OCI-LY7 (cell line): ENCODE measurements around the gene FIGNL1. TPM values are rescaled to one million over a fixed set of nuclear protein-coding genes. Genes with fewer than 3 reads are reported as not detected.

Experiments used
- BruUV-seq: library from RNA; stranded (reverse); fragments of 400-500 nt; replicated peaks from 2 replicates; lab custom pipeline; 2021; lab: Mats Ljungman, UMichigan
- CTCF ChIA-PET: fragments of 300-600 bp; sonication (Branson Sonifier 250); formaldehyde crosslinking; loops from one replicate; lab custom pipeline; 2022; ENCODE audit warnings: antibody characterized with exemption; ENCODE audit not compliant: unreplicated experiment; lab: Charles Lee
- POLR2A ChIA-PET: fragments of 300-600 bp; sonication (Branson Sonifier 250); formaldehyde crosslinking; loops from one replicate; lab custom pipeline; 2022; ENCODE audit warnings: antibody characterized with exemption; lab: Charles Lee
- DNase-seq: peaks from one replicate; pipeline ENCODE4 v3.0.0-alpha.2; 2015; ENCODE audit warnings: low spot score
- H2AFZ ChIP-seq: fragments of 200-600 bp; sonication (generic), shearing (Covaris generic); 2 replicates; pipeline ENCODE4 v1.6.1; 2014; ENCODE audit warnings: mild to moderate bottlenecking, antibody characterized with exemption, low read length, moderate library complexity
- H3K27ac ChIP-seq: fragments of 200-600 bp; sonication (generic); 2 replicates; pipeline ENCODE4 v1.5.1; 2014; ENCODE audit warnings: mixed run types, low read depth, mild to moderate bottlenecking, moderate library complexity, low read length, inconsistent platforms; ENCODE audit not compliant: poor library complexity, severe bottlenecking
- H3K36me3 ChIP-seq: fragments of 200-600 bp; sonication (generic); 2 replicates; pipeline ENCODE4 v1.6.1; 2014; ENCODE audit warnings: mild to moderate bottlenecking, antibody characterized with exemption, low read length, moderate library complexity, mixed read lengths; ENCODE audit not compliant: insufficient read depth
- H3K4me1 ChIP-seq: fragments of 200-600 bp; sonication (generic); 2 replicates; pipeline ENCODE4 v1.5.1; 2014; ENCODE audit warnings: mild to moderate bottlenecking, low read length; ENCODE audit not compliant: insufficient read depth, poor library complexity, severe bottlenecking
- H3K4me2 ChIP-seq: fragments of 200-600 bp; sonication (generic); 2 replicates; pipeline ENCODE4 v1.6.1; 2014; ENCODE audit warnings: mild to moderate bottlenecking, low read length
- H3K4me3 ChIP-seq: fragments of 200-600 bp; sonication (generic); 2 replicates; pipeline ENCODE4 v1.5.1; 2014; ENCODE audit warnings: mild to moderate bottlenecking, low read depth, low read length; ENCODE audit not compliant: poor library complexity, severe bottlenecking
- H3K79me2 ChIP-seq: fragments of 200-600 bp; sonication (generic); 2 replicates; pipeline ENCODE4 v1.6.1; 2016; ENCODE audit warnings: low read depth, mild to moderate bottlenecking, low read length, moderate library complexity, mixed read lengths; ENCODE audit not compliant: insufficient read depth
- H3K9me2 ChIP-seq: fragments of 200-600 bp; sonication (generic); 2 replicates; pipeline ENCODE4 v1.6.1; 2016; ENCODE audit warnings: mild to moderate bottlenecking, low read length, mixed read lengths; ENCODE audit not compliant: insufficient read depth
- H3K9me3 ChIP-seq: fragments of 200-600 bp; sonication (generic); 2 replicates; pipeline ENCODE4 v1.6.1; 2014; ENCODE audit warnings: mild to moderate bottlenecking, mixed run types, low read length, mixed read lengths
- H4K20me1 ChIP-seq: fragments of 200-600 bp; sonication (generic); 2 replicates; pipeline ENCODE4 v1.6.1; 2014; ENCODE audit warnings: mild to moderate bottlenecking, antibody characterized with exemption, low read length, moderate library complexity, mixed read lengths; ENCODE audit not compliant: insufficient read depth
- EZH2phosphoT487 ChIP-seq: fragments of 200-600 bp; sonication (generic); IDR thresholded peaks from 2 replicates; pipeline ENCODE4 v1.6.1; 2018; ENCODE audit warnings: low read depth, borderline replicate concordance, mild to moderate bottlenecking, mixed run types, antibody characterized with exemption, low read length, moderate library complexity, mixed read lengths
- intact Hi-C: fragments of 100-400 bp; cut with micrococcal nuclease; formaldehyde crosslinking; loops from one replicate; pipeline ENCODE4 v1.10.0; 2022; ENCODE audit not compliant: unreplicated experiment
- total RNA-seq, 2 experiments: library from RNA; depleted of rRNA in 1 of 2; stranded (reverse); fragments of >200 nt in 1 of 2; shearing (Covaris generic) in 1 of 2; gene quantifications; 2 replicates each; pipeline ENCODE4 v1.2.3, GENCODE V29; 2014 to 2022
- TF ChIP-seq, protein P1 (sequence below): fragments of 200-600 bp; sonication (generic); conservative IDR thresholded peaks from 2 replicates; pipeline ENCODE4 v1.5.1; 2014; ENCODE audit warnings: mild to moderate bottlenecking, antibody characterized with exemption, low read length, moderate library complexity, mixed read lengths

The FIGNL1 gene
- total RNA-seq, 2 experiments from 2014 or later, result 41.5 to 55.6 TPM

DNA sequence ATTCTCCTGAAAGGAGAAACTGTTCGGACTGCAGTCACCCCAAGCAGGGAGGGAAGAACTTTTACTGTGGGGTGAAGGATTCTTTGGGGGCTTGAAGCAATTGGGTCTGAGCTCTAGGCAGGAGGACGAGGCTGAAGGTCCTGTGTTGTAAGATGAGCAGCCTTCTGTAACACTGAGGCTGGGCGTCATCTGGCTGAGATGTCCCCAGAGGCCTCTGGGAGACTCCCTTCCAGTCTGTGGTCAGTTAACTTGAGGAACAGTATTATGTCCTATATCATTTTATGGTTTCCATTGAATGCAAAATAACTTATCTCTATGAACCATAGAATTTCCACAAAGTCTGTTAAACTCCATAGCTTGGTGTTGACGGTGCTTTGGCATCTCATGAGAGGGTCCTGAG lies 26.3 kb downstream of the FIGNL1 start:
- Histone ChIP-seq H3K4me1 (no peaks in the 10 kb centered on the region), H3K9me3 (no peaks in the 10 kb centered on the region), H3K9me2 (no peaks in the 10 kb centered on the region), H3K27ac (no peak overlapping the region), H3K4me2 (no peak overlapping the region), H2AFZ (no peak overlapping the region), H3K79me2 (no peaks in the 10 kb centered on the region), H4K20me1 (no peaks in the 10 kb centered on the region), H3K4me3 (no peak overlapping the region), H3K36me3 (no peaks in the 10 kb centered on the region)
- no peak for DNase-seq
- ChIA-PET CTCF (interaction anchor here (1.5 kb wide), 1 partner anchor 26 kb away, joined by 4 read pairs; the partner anchor contains the start of gene FIGNL1), POLR2A (interaction anchor here (0.6 to 1.6 kb wide), 4 partner anchors 9 to 461 kb away, joined by 3 to 5 read pairs (median 3); no protein-coding TSS in a partner anchor)
- intact Hi-C loops, result no loop called here
- no peak for TF ChIP-seq EZH2phosphoT487
- TF ChIP-seq, protein P1, sequence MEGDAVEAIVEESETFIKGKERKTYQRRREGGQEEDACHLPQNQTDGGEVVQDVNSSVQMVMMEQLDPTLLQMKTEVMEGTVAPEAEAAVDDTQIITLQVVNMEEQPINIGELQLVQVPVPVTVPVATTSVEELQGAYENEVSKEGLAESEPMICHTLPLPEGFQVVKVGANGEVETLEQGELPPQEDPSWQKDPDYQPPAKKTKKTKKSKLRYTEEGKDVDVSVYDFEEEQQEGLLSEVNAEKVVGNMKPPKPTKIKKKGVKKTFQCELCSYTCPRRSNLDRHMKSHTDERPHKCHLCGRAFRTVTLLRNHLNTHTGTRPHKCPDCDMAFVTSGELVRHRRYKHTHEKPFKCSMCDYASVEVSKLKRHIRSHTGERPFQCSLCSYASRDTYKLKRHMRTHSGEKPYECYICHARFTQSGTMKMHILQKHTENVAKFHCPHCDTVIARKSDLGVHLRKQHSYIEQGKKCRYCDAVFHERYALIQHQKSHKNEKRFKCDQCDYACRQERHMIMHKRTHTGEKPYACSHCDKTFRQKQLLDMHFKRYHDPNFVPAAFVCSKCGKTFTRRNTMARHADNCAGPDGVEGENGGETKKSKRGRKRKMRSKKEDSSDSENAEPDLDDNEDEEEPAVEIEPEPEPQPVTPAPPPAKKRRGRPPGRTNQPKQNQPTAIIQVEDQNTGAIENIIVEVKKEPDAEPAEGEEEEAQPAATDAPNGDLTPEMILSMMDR, result no peak
- BruUV-seq, result no TSS peak

DNA sequence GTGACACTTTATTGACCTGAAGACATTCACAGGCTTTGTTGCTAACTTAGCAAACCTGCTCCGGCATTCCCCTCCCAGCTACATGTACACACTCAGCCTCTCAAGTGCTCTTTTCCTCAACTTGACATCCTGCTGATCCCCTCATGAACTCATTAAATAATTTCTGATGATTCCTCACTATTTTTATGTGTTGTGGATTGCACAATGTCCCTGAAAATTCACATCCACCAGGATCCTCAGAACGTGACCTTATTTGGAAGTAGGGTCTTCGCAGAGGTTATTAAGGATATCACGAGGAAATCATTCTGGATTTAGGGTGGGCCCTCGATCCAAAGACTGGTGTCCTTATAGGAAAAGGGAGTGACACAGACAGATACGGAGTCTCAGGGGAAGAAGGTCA lies 27.3 kb downstream of the FIGNL1 start:
- no peak overlapping the region for H3K4me3 ChIP-seq
- no peak overlapping the region for H2AFZ ChIP-seq
- H4K20me1 ChIP-seq, result no peaks in the 10 kb centered on the region
- POLR2A ChIA-PET, result interaction anchor here (0.6 kb wide), 2 partner anchors 27 to 446 kb away, joined by 3 read pairs; partner anchors contain the start of gene FIGNL1
- no peak for DNase-seq
- H3K4me2 ChIP-seq, result no peak overlapping the region
- TF ChIP-seq EZH2phosphoT487, result no peak
- TF ChIP-seq, protein P1, result no peak
- H3K36me3 ChIP-seq, result no peaks in the 10 kb centered on the region
- peaks cover 1% of the 10 kb centered on the region for H3K4me1 ChIP-seq
- H3K79me2 ChIP-seq, result no peaks in the 10 kb centered on the region
- no peaks in the 10 kb centered on the region for H3K9me3 ChIP-seq
- intact Hi-C loops, result no loop called here
- H3K9me2 ChIP-seq, result no peaks in the 10 kb centered on the region
- CTCF ChIA-PET, result no interaction called here
- BruUV-seq, result no TSS peak
- H3K27ac ChIP-seq, result no peak overlapping the region

- Histone ChIP-seq H3K36me3 (no peaks in the 10 kb centered on the region), H3K79me2 (no peaks in the 10 kb centered on the region), H3K9me3 (no peaks in the 10 kb centered on the region), H3K4me1 (peaks cover 19% of the 10 kb centered on the region), H3K4me3 (no peak overlapping the region), H2AFZ (no peak overlapping the region), H3K9me2 (no peaks in the 10 kb centered on the region), H4K20me1 (no peaks in the 10 kb centered on the region), H3K27ac (no peak overlapping the region), H3K4me2 (no peak overlapping the region)
- BruUV-seq, result no TSS peak
- intact Hi-C loops, result no loop called here
- ChIA-PET POLR2A (interaction anchor here (0.7 to 2.8 kb wide), 6 partner anchors 12 to 790 kb away, joined by 3 to 8 read pairs (median 3); no protein-coding TSS in a partner anchor), CTCF (interaction anchor here (1.5 kb wide), 1 partner anchor 54 kb away, joined by 3 read pairs; no protein-coding TSS in a partner anchor)
- DNase-seq, result no peak
- no peak for TF ChIP-seq EZH2phosphoT487
- TF ChIP-seq, protein P1, result no peak
Measured at GRCh38 chr7:50421043-50421442, 29.1 kb downstream of the FIGNL1 start.
